ENCODE data around the gene CLCN1.

DNA sequence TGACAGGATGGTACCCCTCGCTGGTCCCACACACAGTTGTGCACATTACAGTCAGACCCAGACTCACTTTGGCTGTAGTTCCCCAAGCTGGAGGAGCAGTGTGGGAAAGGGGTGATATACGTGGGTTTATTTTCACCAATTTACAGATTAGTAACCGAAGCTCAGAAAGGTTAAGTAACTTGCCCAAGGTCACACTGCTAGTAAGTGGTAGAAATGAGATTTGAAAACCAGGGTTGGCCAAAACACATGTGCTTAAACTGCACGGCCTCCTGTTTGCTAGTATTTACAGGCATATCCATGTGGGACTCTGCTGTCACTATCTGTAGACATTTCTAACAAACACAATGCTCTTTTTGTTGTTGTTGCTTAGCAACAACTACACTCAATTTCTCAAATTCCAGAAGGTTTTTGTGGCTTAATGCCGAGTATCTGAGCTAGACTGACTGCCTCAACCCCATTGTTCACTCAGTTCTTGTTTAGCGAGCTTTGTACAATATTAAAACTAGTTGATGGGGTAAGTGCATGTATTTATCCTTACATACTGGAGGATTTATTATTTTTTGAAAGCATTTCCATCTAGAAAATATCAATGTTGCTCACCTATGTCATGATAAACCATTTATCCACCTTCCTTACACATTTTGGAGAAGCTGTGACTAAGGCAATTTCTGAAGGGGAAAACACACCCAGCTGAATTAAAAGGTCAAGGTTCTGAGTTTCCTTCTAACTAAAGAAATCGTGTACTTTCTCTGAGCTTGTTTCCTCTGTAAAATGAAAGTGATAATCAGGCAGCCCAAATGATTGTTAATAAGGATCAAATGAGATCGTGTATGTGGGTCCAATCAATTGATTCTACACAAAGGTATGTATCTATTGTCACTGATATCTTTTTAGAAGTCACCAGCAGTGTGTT is 36.5 kb upstream of the CLCN1 start:
- TF ChIP-seq, protein P1, sequence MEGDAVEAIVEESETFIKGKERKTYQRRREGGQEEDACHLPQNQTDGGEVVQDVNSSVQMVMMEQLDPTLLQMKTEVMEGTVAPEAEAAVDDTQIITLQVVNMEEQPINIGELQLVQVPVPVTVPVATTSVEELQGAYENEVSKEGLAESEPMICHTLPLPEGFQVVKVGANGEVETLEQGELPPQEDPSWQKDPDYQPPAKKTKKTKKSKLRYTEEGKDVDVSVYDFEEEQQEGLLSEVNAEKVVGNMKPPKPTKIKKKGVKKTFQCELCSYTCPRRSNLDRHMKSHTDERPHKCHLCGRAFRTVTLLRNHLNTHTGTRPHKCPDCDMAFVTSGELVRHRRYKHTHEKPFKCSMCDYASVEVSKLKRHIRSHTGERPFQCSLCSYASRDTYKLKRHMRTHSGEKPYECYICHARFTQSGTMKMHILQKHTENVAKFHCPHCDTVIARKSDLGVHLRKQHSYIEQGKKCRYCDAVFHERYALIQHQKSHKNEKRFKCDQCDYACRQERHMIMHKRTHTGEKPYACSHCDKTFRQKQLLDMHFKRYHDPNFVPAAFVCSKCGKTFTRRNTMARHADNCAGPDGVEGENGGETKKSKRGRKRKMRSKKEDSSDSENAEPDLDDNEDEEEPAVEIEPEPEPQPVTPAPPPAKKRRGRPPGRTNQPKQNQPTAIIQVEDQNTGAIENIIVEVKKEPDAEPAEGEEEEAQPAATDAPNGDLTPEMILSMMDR (IDR thresholded peaks at IDR 0.05), result no peak
- no peak for TF ChIP-seq POLR2A (IDR thresholded peaks at IDR 0.05)
